ENCODE results near the gene TSPAN14. TPM values are rescaled to one million over a fixed set of nuclear protein-coding genes. Genes with fewer than 3 reads are reported as not detected.

The TSPAN14 gene
- total and polyA plus RNA-seq, 12 donors, result 13.1 to 112 (median 45.5) TPM

DNA sequence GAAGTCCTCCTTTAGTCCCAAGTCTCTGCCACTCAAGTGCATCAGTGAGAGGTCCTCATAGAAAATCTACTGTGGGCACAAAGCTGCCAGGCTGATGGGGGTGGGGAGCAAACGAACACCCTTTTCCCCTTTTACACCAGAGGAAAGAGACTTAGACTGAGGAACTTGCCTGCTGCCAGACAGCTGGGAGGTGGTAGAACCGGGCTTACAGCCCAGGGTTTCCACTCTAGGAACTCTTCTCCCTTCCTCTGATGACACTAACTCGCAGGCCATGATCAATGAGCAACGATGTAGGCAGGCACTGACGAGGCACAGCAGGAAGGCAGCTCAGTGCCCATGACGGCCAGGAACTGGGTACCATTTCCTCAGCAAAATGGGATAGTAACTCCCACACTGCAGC is 72.6 kb downstream of the TSPAN14 start:
- DNase-seq, result peak in 2 of 7 donors; percentile 26 to 27
- intact Hi-C loops (cut with DNase I), result no loop called here
- Histone ChIP-seq H3K27me3 (no peaks in the 10 kb centered on the region), H3K36me3 (replicated peaks in 1 of 2) (no peaks in the 10 kb centered on the region), H3K27ac (no peak overlapping the region), H3K4me3 (no peak overlapping the region), H3K9me3 (replicated peaks in 1 of 3) (no peaks in the 10 kb centered on the region), H3K4me1 (replicated peaks in 1 of 2) (peaks cover 0 to 4% of the 10 kb centered on the region in 2 donors)
- TF ChIP-seq POLR2A (IDR thresholded peaks at IDR 0.05), result no peak
- TF ChIP-seq, protein P1, sequence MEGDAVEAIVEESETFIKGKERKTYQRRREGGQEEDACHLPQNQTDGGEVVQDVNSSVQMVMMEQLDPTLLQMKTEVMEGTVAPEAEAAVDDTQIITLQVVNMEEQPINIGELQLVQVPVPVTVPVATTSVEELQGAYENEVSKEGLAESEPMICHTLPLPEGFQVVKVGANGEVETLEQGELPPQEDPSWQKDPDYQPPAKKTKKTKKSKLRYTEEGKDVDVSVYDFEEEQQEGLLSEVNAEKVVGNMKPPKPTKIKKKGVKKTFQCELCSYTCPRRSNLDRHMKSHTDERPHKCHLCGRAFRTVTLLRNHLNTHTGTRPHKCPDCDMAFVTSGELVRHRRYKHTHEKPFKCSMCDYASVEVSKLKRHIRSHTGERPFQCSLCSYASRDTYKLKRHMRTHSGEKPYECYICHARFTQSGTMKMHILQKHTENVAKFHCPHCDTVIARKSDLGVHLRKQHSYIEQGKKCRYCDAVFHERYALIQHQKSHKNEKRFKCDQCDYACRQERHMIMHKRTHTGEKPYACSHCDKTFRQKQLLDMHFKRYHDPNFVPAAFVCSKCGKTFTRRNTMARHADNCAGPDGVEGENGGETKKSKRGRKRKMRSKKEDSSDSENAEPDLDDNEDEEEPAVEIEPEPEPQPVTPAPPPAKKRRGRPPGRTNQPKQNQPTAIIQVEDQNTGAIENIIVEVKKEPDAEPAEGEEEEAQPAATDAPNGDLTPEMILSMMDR (IDR thresholded peaks at IDR 0.05), result no peak
- WGBS, 4 donors, result 37 to 57% (median 47%) methylated on average over 3 to 6 of the region's 6 CpGs

DNA sequence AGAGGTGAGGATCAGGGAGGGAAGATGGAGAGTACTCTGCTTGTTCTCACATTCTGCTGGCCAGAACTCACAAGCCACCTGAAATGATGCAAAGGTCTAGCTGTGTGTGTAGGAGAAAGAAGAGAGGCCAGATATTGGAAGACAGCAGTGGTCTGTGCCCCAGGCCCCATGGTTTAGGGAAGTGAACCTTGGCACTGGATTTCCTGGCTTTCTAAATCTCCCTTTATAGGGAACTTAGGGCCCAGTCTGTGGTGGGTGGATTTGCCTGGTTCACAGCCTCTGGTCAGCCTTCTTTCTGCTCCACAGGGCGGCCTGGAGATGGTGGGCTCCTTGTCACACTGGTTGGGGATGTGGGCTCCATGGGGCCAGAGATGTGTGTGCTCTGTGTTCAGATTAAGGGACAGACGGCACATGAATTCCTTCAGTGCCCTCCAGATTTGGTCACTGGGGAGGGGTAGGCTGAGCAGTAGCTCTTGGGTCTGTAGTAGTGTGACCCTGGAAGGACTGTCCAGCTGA is 74.1 kb downstream of the TSPAN14 start:
- intact Hi-C loops (cut with DNase I), result no loop called here
- H3K36me3 ChIP-seq (replicated peaks in 1 of 2), result no peaks in the 10 kb centered on the region
- no peaks in the 10 kb centered on the region for H3K9me3 ChIP-seq (replicated peaks in 1 of 3)
- DNase-seq, result peak in 1 of 7 donors; percentile 26
- H3K4me3 ChIP-seq, result no peak overlapping the region
- peaks cover 0 to 4% of the 10 kb centered on the region in 2 donors for H3K4me1 ChIP-seq (replicated peaks in 1 of 2)
- no peak overlapping the region for H3K27ac ChIP-seq
- no peaks in the 10 kb centered on the region for H3K27me3 ChIP-seq
- 77 to 100% (median 84%) methylated on average over 1 to 2 of the region's 2 CpGs for WGBS, 4 donors
- TF ChIP-seq POLR2A (IDR thresholded peaks at IDR 0.05), result no peak
- TF ChIP-seq, protein P1 (IDR thresholded peaks at IDR 0.05), result no peak

DNA sequence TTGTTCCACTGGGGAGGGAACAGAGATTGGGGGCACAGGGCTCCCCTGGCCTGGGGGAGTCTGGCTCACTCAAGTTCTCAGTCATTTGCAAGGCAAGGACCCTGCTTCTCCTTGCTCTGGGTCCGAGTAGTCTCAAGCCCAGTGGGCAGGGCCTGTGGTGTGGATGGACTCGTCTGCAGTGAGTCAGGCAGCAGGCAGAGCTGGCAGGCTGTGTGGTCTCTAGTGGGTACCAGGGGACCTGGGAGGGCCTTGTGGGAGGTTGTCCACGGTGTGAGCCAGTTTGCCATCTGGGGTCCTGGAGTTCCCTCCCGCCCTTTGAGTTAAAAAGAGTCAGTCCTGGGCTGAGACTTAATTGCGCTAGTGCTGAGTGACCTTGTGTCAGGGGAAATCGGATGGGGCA is 74.8 kb downstream of the TSPAN14 start:
- TF ChIP-seq POLR2A (IDR thresholded peaks at IDR 0.05), result no peak
- TF ChIP-seq, protein P1 (IDR thresholded peaks at IDR 0.05), result no peak
- no peak overlapping the region for H3K4me3 ChIP-seq
- intact Hi-C loops (cut with DNase I), result no loop called here
- no peaks in the 10 kb centered on the region for H3K9me3 ChIP-seq (replicated peaks in 1 of 3)
- H3K27me3 ChIP-seq, result no peaks in the 10 kb centered on the region
- DNase-seq, result no peak
- no peak overlapping the region for H3K27ac ChIP-seq
- H3K36me3 ChIP-seq (replicated peaks in 1 of 2), result no peaks in the 10 kb centered on the region
- peaks cover 0 to 4% of the 10 kb centered on the region in 2 donors for H3K4me1 ChIP-seq (replicated peaks in 1 of 2)
- WGBS, 4 donors, result 63 to 88% (median 81%) methylated on average over 3 to 6 of the region's 6 CpGs

DNA sequence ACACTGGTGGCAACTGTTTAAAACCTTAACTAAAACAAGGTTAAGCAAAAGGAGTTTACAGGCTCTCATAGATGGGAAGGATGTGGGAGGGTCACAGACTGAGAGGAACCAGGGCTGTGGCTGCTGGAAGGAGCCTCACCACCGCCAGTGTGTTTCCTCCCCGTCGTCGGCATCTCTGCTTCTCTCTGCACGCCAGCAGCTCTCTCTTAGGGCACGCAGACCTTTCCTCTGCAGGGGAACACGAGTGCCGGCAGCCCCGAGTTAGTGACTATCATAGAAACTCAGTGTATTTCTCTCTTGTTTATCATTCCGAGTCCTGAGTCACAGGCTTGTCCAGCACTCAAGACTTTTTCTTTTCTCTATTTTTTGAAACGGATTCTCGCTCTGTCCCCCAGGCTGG is 75.5 kb downstream of the TSPAN14 start:
- peak in 1 of 7 donors; percentile 37 for DNase-seq
- 65 to 79% (median 74%) methylated on average over 12 of the region's 12 CpGs for WGBS, 4 donors
- no peak overlapping the region for H3K4me3 ChIP-seq
- TF ChIP-seq, protein P1 (IDR thresholded peaks at IDR 0.05), result no peak
- no peak for TF ChIP-seq POLR2A (IDR thresholded peaks at IDR 0.05)
- no peaks in the 10 kb centered on the region for H3K27me3 ChIP-seq
- H3K4me1 ChIP-seq (replicated peaks in 1 of 2), result peaks cover 0 to 4% of the 10 kb centered on the region in 2 donors
- no peak overlapping the region for H3K27ac ChIP-seq
- intact Hi-C loops (cut with DNase I), result no loop called here
- no peaks in the 10 kb centered on the region for H3K9me3 ChIP-seq (replicated peaks in 1 of 3)
- no peaks in the 10 kb centered on the region for H3K36me3 ChIP-seq (replicated peaks in 1 of 2)

Data from adrenal gland (tissue), 12 donors.